GM13976 (cell line): ENCODE measurements around the gene FUZ.

Source experiments
- DNase-seq: peaks from one replicate; pipeline ENCODE4 v3.0.0; 2012; ENCODE audit warnings: low spot score
- in situ Hi-C: fragments of 300-500 bp; cut with MboI; formaldehyde crosslinking; loops from one replicate; pipeline ENCODE4 v1.12.0; 2022; ENCODE audit warnings: low sequenced_read_pairs, mixed read lengths, inconsistent platforms; ENCODE audit not compliant: unreplicated experiment
- TF ChIP-seq, protein P1 (sequence below): IDR thresholded peaks from 2 replicates; pipeline ENCODE4 v1.5.1; 2012; ENCODE audit warnings: borderline replicate concordance, mild to moderate bottlenecking; ENCODE audit not compliant: insufficient read depth; ENCODE audit errors: extremely low read depth, missing control alignments, control extremely low read depth

FUZ gene

DNA sequence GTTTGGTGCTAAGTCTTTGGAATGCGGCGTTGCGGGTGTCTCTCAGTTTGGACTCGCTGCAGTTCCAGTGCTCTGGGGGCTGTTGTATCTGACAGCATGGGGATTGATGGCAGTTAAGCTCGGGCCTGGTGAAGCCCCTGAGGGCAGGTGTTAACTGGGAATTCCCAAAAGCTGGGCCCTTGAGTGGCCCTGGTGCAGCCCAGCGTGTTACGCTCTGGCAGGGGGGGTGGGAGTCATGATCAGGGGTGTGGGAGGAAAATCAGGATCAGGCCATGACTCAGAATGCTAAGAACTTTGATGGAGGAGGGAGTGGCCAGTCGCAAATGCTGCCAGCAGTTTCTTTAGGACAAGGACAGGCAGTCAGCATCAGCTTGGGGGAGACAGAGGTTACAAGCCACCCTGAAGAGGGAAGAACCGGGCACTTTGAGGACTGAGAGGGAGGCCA, 26.7 kb downstream of the FUZ start:
- TF ChIP-seq, protein P1, sequence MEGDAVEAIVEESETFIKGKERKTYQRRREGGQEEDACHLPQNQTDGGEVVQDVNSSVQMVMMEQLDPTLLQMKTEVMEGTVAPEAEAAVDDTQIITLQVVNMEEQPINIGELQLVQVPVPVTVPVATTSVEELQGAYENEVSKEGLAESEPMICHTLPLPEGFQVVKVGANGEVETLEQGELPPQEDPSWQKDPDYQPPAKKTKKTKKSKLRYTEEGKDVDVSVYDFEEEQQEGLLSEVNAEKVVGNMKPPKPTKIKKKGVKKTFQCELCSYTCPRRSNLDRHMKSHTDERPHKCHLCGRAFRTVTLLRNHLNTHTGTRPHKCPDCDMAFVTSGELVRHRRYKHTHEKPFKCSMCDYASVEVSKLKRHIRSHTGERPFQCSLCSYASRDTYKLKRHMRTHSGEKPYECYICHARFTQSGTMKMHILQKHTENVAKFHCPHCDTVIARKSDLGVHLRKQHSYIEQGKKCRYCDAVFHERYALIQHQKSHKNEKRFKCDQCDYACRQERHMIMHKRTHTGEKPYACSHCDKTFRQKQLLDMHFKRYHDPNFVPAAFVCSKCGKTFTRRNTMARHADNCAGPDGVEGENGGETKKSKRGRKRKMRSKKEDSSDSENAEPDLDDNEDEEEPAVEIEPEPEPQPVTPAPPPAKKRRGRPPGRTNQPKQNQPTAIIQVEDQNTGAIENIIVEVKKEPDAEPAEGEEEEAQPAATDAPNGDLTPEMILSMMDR = no peak
- DNase-seq = no peak
- in situ Hi-C loops = no loop called here

DNA sequence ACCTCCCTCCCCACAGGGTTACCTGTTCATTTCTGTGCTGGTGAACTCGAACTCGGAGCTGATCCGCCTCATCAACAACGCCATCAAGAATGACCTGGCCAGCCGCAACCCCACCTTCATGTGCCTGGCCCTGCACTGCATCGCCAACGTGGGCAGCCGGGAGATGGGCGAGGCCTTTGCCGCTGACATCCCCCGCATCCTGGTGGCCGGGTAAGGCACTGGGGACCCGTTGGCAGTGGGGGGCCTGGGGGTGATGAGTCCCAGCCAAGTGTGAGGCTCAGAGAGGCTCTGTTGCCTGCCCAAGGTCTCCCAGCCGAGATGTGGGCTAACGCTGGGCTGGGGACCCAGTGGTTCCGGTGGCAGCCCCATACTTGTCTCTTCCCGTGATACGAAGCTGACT, 30.6 kb downstream of the FUZ start:
- TF ChIP-seq, protein P1 = no peak
- in situ Hi-C loops = no loop called here
- DNase-seq = no peak

DNA sequence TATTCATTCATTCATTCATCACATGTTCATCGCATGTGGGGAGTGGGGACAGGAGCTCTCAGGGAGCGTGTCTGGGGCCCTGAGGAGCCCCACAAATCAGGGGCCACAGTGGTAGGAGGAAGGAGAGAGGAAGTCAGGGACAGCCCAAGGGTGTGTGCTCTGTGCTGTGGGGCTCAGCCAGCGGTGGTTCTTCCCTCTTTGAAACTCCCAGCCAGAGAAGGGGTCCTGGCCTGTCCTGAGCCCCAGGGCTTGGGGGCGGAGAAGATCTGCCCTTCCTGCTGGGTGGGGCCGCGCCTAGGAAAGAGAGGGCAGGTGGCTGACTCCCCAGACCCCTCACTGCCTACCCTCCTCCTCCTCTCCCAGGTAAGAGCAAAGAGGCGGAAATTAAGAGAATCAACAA, 31.7 kb downstream of the FUZ start:
- in situ Hi-C loops = no loop called here
- no peak for DNase-seq
- TF ChIP-seq, protein P1 = no peak

DNA sequence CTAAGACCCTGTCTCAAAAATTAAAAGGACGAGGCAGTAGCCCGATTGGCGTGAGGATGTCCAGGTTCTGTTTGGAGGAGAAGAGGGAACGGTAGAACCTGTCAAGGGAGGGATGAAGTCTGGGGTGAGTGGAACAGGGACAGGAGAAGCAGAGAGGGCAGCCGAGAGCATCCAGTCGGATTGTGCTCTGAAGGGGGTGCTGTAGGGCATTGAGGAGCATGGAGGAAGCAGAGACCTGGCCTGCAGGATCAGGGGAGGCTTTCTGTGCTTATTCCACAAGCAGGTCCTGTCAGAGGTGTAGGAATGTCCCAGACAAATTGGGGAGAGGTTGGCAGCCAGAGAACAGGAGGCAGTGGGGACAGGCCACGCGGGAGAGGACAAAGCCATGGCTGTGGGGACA, 32.2 kb downstream of the FUZ start:
- TF ChIP-seq, protein P1 = no peak
- no peak for DNase-seq
- in situ Hi-C loops = no loop called here

DNA sequence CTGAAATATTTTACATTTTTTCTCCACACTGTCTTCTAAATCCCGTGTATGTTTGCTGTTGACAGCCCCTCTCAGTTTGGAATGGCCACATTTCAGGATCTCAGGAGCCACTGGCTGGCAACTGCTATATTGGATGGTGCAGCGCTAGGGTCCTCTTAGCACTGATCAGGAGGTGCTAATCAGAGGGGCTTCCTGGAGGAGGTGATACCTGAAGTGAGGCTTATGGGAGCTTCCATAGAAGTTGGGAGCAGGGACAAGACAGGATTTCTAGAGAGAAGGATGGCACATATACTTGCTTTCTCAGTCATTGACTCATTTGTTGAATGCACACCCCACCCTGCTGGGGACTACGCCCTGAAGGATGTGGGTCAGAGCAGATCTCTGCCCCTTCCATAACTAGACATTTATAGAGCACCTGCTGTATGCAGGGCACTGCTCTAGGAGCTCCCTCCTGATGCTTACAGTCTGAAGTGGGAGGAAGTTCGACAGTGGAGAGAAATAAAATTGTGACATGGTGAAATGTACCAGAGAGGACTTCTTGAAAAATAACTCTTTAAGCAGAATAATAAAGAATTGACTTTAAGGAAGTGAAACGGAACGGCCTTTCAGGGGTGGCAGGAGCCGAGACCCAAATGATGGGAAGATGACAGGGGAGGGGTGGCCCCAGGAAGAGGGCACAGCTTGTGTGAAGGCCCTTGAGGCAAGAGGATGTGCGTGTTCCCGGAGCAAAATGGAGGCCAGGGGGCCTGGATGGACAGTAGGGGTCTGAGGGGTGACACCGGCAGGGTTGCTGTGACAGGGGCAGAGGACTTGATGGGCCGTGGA, 33.1 kb downstream of the FUZ start:
- TF ChIP-seq, protein P1 = no peak
- in situ Hi-C loops = no loop called here
- DNase-seq = no peak

DNA sequence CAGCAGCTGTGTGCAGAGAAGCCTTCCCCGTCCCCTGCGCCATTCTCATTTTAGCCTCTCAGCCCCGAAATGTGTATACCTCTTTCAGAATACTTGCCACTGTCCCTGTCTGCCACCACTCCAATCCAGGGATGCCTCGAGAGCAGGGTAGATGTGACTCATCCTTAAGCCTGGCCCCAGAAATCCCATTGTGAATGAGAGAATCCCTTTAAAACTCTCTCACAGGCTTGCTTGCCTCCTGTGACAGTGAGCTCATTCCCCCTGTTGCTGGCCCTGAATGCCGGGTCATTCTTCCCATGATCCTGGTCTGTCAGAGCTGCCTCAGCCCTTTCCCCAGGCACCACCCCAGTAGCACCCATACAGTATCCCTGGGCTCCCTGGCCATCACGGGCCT, 36.7 kb downstream of the FUZ start:
- TF ChIP-seq, protein P1 = no peak
- no peak for DNase-seq
- in situ Hi-C loops = no loop called here
